GM19043 (cell line): ENCODE data around the gene KRT72.

Experiments
- ATAC-seq: cut with Tn5 transposase; IDR thresholded peaks from one replicate; pipeline ENCODE4 v1.9.1; 2021; ENCODE audit warnings: low read depth; ENCODE audit not compliant: unreplicated experiment

Gene KRT72

GRCh38 chr12:52551216-52551865 is 49.9 kb downstream of the KRT72 start:
- ATAC-seq = no peak

GRCh38 chr12:52546126-52546525 is 55.1 kb downstream of the KRT72 start:
- ATAC-seq = no peak

GRCh38 chr12:52543985-52544883 is 57.0 kb downstream of the KRT72 start:
- no peak for ATAC-seq

GRCh38 chr12:52542785-52543318 is 58.4 kb downstream of the KRT72 start:
- no peak for ATAC-seq

GRCh38 chr12:52542157-52542556 is 59.1 kb downstream of the KRT72 start:
- ATAC-seq = no peak

GRCh38 chr12:52541709-52542108 is 59.6 kb downstream of the KRT72 start:
- ATAC-seq = no peak

GRCh38 chr12:52540531-52540930 is 60.7 kb downstream of the KRT72 start:
- no peak for ATAC-seq

- no peak for ATAC-seq
Observed at GRCh38 chr12:52539821-52540173, 61.5 kb downstream of the KRT72 start.

- no peak for ATAC-seq
Observed at GRCh38 chr12:52539083-52539820, 62.0 kb downstream of the KRT72 start.

GRCh38 chr12:52537101-52537500 is 64.2 kb downstream of the KRT72 start:
- ATAC-seq = no peak
